LNCAP (cell line): ENCODE results near the gene HIBADH.

ENCODE experiments used
- TF ChIP-seq, protein P1 (sequence below): fragments of 450-650 bp; IDR thresholded peaks from 2 replicates; pipeline ENCODE4 v1.5.1; 2017; ENCODE audit warnings: mild to moderate bottlenecking

The HIBADH gene

GRCh38 chr7:27551803-27552400 lies 110.8 kb downstream of the HIBADH start:
- TF ChIP-seq, protein P1, sequence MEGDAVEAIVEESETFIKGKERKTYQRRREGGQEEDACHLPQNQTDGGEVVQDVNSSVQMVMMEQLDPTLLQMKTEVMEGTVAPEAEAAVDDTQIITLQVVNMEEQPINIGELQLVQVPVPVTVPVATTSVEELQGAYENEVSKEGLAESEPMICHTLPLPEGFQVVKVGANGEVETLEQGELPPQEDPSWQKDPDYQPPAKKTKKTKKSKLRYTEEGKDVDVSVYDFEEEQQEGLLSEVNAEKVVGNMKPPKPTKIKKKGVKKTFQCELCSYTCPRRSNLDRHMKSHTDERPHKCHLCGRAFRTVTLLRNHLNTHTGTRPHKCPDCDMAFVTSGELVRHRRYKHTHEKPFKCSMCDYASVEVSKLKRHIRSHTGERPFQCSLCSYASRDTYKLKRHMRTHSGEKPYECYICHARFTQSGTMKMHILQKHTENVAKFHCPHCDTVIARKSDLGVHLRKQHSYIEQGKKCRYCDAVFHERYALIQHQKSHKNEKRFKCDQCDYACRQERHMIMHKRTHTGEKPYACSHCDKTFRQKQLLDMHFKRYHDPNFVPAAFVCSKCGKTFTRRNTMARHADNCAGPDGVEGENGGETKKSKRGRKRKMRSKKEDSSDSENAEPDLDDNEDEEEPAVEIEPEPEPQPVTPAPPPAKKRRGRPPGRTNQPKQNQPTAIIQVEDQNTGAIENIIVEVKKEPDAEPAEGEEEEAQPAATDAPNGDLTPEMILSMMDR, result no peak

GRCh38 chr7:27549606-27550005 lies 113.1 kb downstream of the HIBADH start:
- TF ChIP-seq, protein P1, result no peak

GRCh38 chr7:27548304-27548703 lies 114.4 kb downstream of the HIBADH start:
- TF ChIP-seq, protein P1, result no peak

DNA sequence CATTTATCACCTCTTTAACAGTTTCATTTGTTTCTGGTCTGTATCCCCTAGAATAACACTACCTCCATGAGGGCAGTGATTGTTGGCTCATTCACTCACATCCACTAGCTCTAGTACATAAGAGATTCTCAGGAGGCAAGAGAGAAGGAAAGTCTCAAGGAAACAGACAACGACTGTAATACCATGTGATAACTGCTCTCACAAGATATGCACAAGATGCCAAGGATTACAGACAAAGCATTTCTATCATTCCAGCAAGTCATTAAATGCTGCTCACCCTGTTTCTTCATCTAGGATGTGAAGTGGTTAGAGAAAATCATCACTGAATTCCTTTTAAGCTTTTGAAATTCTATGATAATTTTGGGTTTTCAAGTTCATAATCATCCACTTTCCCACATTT lies 115.3 kb downstream of the HIBADH start:
- TF ChIP-seq, protein P1, result no peak

GRCh38 chr7:27546610-27547009 lies 116.1 kb downstream of the HIBADH start:
- TF ChIP-seq, protein P1, result no peak

GRCh38 chr7:27535795-27536194 lies 126.9 kb downstream of the HIBADH start:
- TF ChIP-seq, protein P1, result no peak

- TF ChIP-seq, protein P1, result no peak
Measured at GRCh38 chr7:27533652-27534081, 129.0 kb downstream of the HIBADH start.

- TF ChIP-seq, protein P1, result no peak
Measured at GRCh38 chr7:27532314-27532713, 130.4 kb downstream of the HIBADH start.
